Testis (tissue), 2 donors: ENCODE measurements around the gene PODNL1.

Source experiments
- POLR2A ChIP-seq: fragments of 450-650 bp; IDR thresholded peaks from one replicate; pipeline ENCODE4 v1.6.1; 2017; ENCODE audit warnings: antibody characterized with exemption, mild to moderate bottlenecking, moderate library complexity
- TF ChIP-seq, protein P1 (sequence below), 3 experiments: fragments of 450-650 bp in 2 of 3; fragments of 200-600 bp in 1 of 3; sonication (generic) in 1 of 3; IDR thresholded peaks; one replicate each; pipeline ENCODE4 v1.5.1; 2016 to 2019; ENCODE audit warnings: antibody characterized with exemption in 3 of 3, mild to moderate bottlenecking in 2 of 3, moderate library complexity in 1 of 3

DNA sequence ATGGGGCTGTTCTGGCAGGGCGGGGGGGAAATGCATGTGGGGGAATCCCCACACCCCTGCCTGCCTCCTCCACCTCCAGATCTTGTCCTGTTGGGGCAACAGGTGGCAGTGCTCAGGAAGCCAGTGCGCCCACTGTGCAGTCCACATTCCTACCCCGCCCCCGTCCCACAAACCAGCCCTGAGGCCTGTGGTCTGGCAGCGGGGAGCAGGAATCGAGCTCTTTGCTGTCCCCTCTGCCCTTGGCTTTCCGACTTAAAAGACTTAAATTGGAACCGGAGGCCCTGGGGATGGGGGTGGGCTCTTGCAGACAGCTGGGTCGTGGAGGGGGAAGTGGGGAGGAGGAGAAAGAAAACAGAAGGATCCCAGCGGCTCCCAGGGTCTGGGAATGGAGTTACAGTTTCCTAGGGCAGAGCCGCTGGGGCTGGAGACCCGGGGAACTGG, 56.9 kb downstream of the PODNL1 start:
- TF ChIP-seq, protein P1, sequence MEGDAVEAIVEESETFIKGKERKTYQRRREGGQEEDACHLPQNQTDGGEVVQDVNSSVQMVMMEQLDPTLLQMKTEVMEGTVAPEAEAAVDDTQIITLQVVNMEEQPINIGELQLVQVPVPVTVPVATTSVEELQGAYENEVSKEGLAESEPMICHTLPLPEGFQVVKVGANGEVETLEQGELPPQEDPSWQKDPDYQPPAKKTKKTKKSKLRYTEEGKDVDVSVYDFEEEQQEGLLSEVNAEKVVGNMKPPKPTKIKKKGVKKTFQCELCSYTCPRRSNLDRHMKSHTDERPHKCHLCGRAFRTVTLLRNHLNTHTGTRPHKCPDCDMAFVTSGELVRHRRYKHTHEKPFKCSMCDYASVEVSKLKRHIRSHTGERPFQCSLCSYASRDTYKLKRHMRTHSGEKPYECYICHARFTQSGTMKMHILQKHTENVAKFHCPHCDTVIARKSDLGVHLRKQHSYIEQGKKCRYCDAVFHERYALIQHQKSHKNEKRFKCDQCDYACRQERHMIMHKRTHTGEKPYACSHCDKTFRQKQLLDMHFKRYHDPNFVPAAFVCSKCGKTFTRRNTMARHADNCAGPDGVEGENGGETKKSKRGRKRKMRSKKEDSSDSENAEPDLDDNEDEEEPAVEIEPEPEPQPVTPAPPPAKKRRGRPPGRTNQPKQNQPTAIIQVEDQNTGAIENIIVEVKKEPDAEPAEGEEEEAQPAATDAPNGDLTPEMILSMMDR (IDR thresholded peaks at IDR 0.05), result no peak
- TF ChIP-seq POLR2A, result no peak
